ENCODE results near the gene LYL1. TPM values are rescaled to one million over a fixed set of nuclear protein-coding genes. Genes with fewer than 3 reads are reported as not detected.

The LYL1 gene
- total and polyA plus RNA-seq, 11 donors, result 5.2 to 19.1 (median 8.3) TPM

DNA sequence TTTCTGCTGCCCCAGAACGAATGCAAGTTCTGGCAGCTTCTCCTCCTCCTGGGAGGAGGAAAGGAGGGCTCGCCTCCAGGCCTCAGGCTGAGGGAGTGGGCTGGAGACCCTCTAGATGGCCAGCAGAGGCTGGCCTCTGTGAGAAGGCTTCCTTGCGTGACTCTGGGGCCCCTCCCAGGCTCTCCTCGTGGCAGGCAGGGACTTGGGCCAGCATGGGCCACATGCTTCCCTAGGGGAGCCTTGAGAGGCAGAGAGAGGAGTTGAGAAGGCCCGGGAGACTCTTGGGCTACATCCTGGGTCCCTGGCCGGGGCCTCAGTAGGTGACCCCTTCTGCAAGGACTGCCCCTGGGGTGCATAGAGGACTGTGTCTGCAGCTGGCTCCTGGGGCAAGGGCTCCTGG lies 25.9 kb downstream of the LYL1 start:
- H3K4me1 ChIP-seq, result peaks cover 5 to 65% (median 42%) of the 10 kb centered on the region in 12 donors
- no peak overlapping the region for H3K4me3 ChIP-seq
- WGBS, 4 donors, result 45 to 61% (median 48%) methylated on average over 2 to 6 of the region's 6 CpGs

DNA sequence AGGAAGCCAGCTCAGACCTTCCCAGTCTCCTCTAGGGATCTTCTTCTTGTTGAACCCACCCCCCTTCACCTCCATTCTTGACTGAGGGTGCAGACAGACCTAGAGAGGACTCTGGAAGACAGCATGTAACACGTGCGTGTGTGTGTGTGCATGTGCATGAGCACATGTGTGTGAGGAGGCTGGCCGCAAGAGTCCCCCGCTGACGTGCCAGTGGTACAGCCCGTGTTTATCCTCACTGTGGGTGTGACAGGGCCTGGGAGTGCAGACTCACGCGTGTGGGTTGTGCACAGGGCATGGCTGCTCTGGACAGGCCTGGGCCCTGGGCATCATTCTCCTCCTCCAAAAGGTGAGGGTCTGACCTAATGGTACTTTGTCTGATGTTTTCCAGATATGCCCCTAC lies 26.3 kb downstream of the LYL1 start:
- no peak for ATAC-seq
- Histone ChIP-seq H3K27me3 (no peaks in the 10 kb centered on the region), H3K36me3 (peaks cover 0 to 57% (median 26%) of the 10 kb centered on the region in 9 donors), H3K4me3 (no peak overlapping the region), H3K9me3 (no peaks in the 10 kb centered on the region), H3K27ac (peak overlapping the region in 9 of 12 donors; percentile 33 to 88 (median 69)), H3K4me1 (peaks cover 5 to 65% (median 44%) of the 10 kb centered on the region in 12 donors)
- DNase-seq, result no peak
- no peak for TF ChIP-seq POLR2A (IDR thresholded peaks at IDR 0.05)
- no peak for TF ChIP-seq CTCF (IDR thresholded peaks at IDR 0.05)
- WGBS, 4 donors, result 68 to 80% (median 75%) methylated on average over 7 to 8 of the region's 8 CpGs
- intact Hi-C loops (cut with DNase I), result no loop called here

More for the DNA sequence above, 25.9 kb downstream of the LYL1 start:
- no peaks in the 10 kb centered on the region for H3K27me3 ChIP-seq
- ATAC-seq, result no peak
- TF ChIP-seq CTCF (IDR thresholded peaks at IDR 0.05) (no peak), POLR2A (IDR thresholded peaks at IDR 0.05) (no peak)
- H3K27ac ChIP-seq, result peak overlapping the region in 9 of 12 donors; percentile 33 to 88 (median 69)
- intact Hi-C loops (cut with DNase I), result no loop called here
- H3K36me3 ChIP-seq, result peaks cover 0 to 62% (median 30%) of the 10 kb centered on the region in 9 donors
- no peaks in the 10 kb centered on the region for H3K9me3 ChIP-seq
- peak in 1 of 5 donors; percentile 24 for DNase-seq

- TF ChIP-seq POLR2A (IDR thresholded peaks at IDR 0.05) (no peak), CTCF (IDR thresholded peaks at IDR 0.05) (no peak)
These were observed 28.3 kb downstream of the LYL1 start for GRCh38 chr19:13074378-13074777.

DNA sequence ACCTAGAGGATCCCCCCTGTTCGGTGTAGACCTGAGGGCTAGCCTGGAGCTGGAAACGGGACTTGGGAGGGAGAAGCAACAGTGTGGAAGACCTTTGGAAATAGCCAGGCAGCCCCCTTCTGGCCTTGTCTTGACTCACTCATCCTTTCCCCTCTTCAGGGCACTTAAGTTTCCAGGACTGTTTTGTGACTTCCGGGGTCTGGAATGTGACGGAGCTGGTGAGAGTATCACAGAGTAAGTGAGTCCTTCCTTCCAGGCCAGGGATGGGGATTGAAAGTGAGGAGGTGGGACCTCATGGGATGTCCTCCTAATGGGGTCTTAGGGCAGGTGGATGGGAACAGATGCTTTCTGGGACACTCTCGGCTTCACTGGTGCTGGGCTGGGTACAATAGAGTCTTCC lies 29.4 kb downstream of the LYL1 start:
- peaks cover 19 to 75% (median 58%) of the 10 kb centered on the region in 12 donors for H3K4me1 ChIP-seq
- ATAC-seq (no peak), DNase-seq (no peak)
- H3K9me3 ChIP-seq, result no peaks in the 10 kb centered on the region
- WGBS, 4 donors, result 83 to 87% (median 85%) methylated on average over 5 of the region's 5 CpGs
- intact Hi-C loops (cut with DNase I), result no loop called here
- peaks cover 0 to 48% (median 26%) of the 10 kb centered on the region in 9 donors for H3K36me3 ChIP-seq
- H3K27me3 ChIP-seq, result no peaks in the 10 kb centered on the region
- TF ChIP-seq CTCF (IDR thresholded peaks at IDR 0.05), result no peak
- TF ChIP-seq POLR2A (IDR thresholded peaks at IDR 0.05), result no peak
- H3K4me3 ChIP-seq, result no peak overlapping the region
- H3K27ac ChIP-seq, result peak overlapping the region in 2 of 12 donors; percentile 56 to 88

More at GRCh38 chr19:13074378-13074777, 28.3 kb downstream of the LYL1 start:
- DNase-seq (no peak), ATAC-seq (no peak)
- intact Hi-C loops (cut with DNase I), result no loop called here
- 80 to 89% (median 81%) methylated on average over 4 of the region's 4 CpGs for WGBS, 4 donors
- H3K4me1 ChIP-seq, result peaks cover 14 to 75% (median 58%) of the 10 kb centered on the region in 12 donors
- H3K27me3 ChIP-seq, result no peaks in the 10 kb centered on the region
- peaks cover 0 to 54% (median 26%) of the 10 kb centered on the region in 9 donors for H3K36me3 ChIP-seq
- H3K4me3 ChIP-seq, result no peak overlapping the region
- no peaks in the 10 kb centered on the region for H3K9me3 ChIP-seq
- H3K27ac ChIP-seq, result peak overlapping the region in 1 of 12 donors; percentile 88
